GM12891 (cell line): ENCODE measurements around the gene GRAP2.

Experiments
- DNase-seq: peaks from one replicate; pipeline ENCODE4 v3.0.0; 2011; ENCODE audit warnings: low spot score; ENCODE audit not compliant: insufficient read length
- FAIRE-seq: peaks from 2 replicates; lab custom pipeline; 2011; peaks lifted over from hg19 to GRCh38; lab: Jason Lieb, UNC
- PAX5 ChIP-seq: IDR thresholded peaks from 2 replicates; pipeline ENCODE4 v1.6.1; 2011; ENCODE audit warnings: low read length, moderate library complexity, mild to moderate bottlenecking; ENCODE audit not compliant: insufficient read depth, severe bottlenecking
- POLR2A ChIP-seq: IDR thresholded peaks from 2 replicates; pipeline ENCODE4 v1.6.1; 2011; ENCODE audit warnings: low read depth, low read length, control low read depth
- POLR2AphosphoS5 ChIP-seq: IDR thresholded peaks from 2 replicates; pipeline ENCODE4 v1.6.1; 2011; ENCODE audit warnings: low read depth, low read length, control low read depth
- POU2F2 ChIP-seq: IDR thresholded peaks from 2 replicates; pipeline ENCODE4 v1.6.1; 2011; ENCODE audit warnings: low read depth, mild to moderate bottlenecking, control low read depth, low read length, moderate library complexity
- SPI1 ChIP-seq: IDR thresholded peaks from 2 replicates; pipeline ENCODE4 v1.6.1; 2011; ENCODE audit warnings: low read depth, low read length, control low read depth
- TAF1 ChIP-seq: IDR thresholded peaks from 2 replicates; pipeline ENCODE4 v1.6.1; 2011; ENCODE audit warnings: low read depth, low read length, control low read depth

GRAP2 gene

DNA sequence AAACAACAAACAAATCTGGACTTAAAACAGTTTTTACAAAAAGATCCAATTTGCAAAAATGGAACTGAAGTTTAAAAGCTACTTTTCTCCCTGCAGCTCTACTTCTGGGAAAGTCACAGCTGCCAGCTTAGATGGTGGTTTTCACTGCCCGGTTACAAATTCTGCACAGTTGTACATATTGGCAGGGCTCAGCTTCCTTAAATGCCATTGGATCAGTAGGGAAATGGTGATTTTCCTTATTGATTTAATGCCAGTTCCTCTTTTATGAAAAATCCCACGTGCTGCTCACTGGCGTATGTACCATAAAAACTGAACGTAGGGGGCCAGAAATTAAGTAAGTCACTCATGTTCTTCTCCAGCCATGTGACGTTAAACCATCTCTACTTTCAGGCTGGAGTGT is 22.8 kb downstream of the GRAP2 start:
- DNase-seq (no peak), FAIRE-seq (no peak)
- TF ChIP-seq POLR2A (no peak), TAF1 (no peak), SPI1 (0 out of 2 replicates have a peak, but pooled peaks have one; percentile 29)

- FAIRE-seq (no peak), DNase-seq (no peak)
- TF ChIP-seq POLR2A (no peak), TAF1 (no peak), SPI1 (no peak), POLR2AphosphoS5 (no peak), POU2F2 (no peak), PAX5 (no peak)
Observed at GRCh38 chr22:39924286-39924685, 23.4 kb downstream of the GRAP2 start.

- TF ChIP-seq TAF1: no peak
- TF ChIP-seq POU2F2: no peak
- no peak for TF ChIP-seq POLR2A
- TF ChIP-seq POLR2AphosphoS5: no peak
- TF ChIP-seq PAX5: no peak
- TF ChIP-seq SPI1: no peak
- no peak for FAIRE-seq
- no peak for DNase-seq
Observed at GRCh38 chr22:39925273-39925672, 24.4 kb downstream of the GRAP2 start.

- TF ChIP-seq POU2F2 (no peak), POLR2AphosphoS5 (no peak), PAX5 (no peak), SPI1 (no peak), POLR2A (no peak), TAF1 (no peak)
- no peak for FAIRE-seq
- no peak for DNase-seq
Observed at GRCh38 chr22:39925909-39926679, 25.2 kb downstream of the GRAP2 start.

GRCh38 chr22:39926753-39927152 is 25.9 kb downstream of the GRAP2 start:
- DNase-seq: no peak
- TF ChIP-seq POLR2A (no peak), POU2F2 (no peak), TAF1 (no peak), POLR2AphosphoS5 (no peak), PAX5 (no peak), SPI1 (no peak)
- FAIRE-seq: no peak

DNA sequence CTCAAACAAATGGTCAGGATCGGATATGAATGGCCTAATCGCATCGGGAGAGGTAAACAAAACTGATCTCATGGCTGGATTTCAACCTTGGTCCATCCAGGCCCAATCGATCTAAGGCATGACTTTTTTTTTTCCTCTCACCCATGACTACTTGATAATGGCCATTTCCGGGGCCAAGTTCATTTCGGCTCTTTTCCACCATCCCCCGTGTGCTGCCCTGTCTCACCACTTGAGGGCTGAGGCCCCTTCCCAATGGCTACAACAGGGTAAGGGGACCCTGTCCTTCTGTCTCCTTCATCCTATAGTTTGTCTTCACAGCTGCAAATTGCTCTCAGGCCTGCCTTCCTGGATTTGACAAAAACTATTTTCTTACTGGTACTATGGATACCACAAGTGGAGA is 26.7 kb downstream of the GRAP2 start:
- FAIRE-seq (no peak), DNase-seq (no peak)
- TF ChIP-seq TAF1: no peak
- no peak for TF ChIP-seq POLR2A
- no peak for TF ChIP-seq SPI1
- TF ChIP-seq PAX5: no peak
- no peak for TF ChIP-seq POLR2AphosphoS5
- no peak for TF ChIP-seq POU2F2

GRCh38 chr22:39928536-39929520 is 27.9 kb downstream of the GRAP2 start:
- FAIRE-seq (peak; percentile 50), DNase-seq (no peak)
- no peak for TF ChIP-seq TAF1
- no peak for TF ChIP-seq SPI1
- no peak for TF ChIP-seq POLR2A
- TF ChIP-seq POU2F2: no peak
- no peak for TF ChIP-seq PAX5
- no peak for TF ChIP-seq POLR2AphosphoS5

DNA sequence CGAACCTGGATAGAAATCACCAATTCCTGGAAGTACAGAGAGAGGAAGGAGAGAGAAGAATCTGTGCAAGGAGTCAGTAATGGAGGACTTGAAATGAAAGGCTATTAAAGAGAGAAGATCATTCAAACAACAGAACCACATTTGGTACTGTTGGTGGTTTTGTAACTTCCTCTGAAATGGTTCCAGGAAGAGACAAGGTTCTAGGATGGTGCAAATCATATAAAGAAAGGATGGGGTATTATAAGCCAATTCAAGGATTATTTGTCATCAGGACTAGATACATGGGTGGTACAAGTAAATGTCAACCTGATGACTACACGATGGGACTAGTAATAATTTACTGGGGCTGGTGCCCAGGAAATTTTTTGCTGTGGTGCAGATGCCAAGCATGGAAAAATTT is 30.4 kb downstream of the GRAP2 start:
- FAIRE-seq (peak; percentile 74), DNase-seq (no peak)
- TF ChIP-seq POLR2AphosphoS5: no peak
- TF ChIP-seq SPI1: no peak
- TF ChIP-seq POLR2A: no peak
- no peak for TF ChIP-seq TAF1
- no peak for TF ChIP-seq PAX5
- no peak for TF ChIP-seq POU2F2

- no peak for DNase-seq
- TF ChIP-seq POU2F2: no peak
- TF ChIP-seq SPI1: no peak
- no peak for TF ChIP-seq POLR2AphosphoS5
- FAIRE-seq: no peak
Observed at GRCh38 chr22:39932166-39932565, 31.3 kb downstream of the GRAP2 start.
